Parietal lobe (tissue), 1 donor: ENCODE data around the gene ARFIP1. TPM values are rescaled to one million over a fixed set of nuclear protein-coding genes. Genes with fewer than 3 reads are reported as not detected.

Experiments
- total RNA-seq: library from RNA; depleted of rRNA; stranded (reverse); fragments of >200 nt; gene quantifications from one replicate; pipeline ENCODE4 v1.2.3, GENCODE V29; 2014

The ARFIP1 gene, protein sequence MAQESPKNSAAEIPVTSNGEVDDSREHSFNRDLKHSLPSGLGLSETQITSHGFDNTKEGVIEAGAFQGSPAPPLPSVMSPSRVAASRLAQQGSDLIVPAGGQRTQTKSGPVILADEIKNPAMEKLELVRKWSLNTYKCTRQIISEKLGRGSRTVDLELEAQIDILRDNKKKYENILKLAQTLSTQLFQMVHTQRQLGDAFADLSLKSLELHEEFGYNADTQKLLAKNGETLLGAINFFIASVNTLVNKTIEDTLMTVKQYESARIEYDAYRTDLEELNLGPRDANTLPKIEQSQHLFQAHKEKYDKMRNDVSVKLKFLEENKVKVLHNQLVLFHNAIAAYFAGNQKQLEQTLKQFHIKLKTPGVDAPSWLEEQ
- 44.1 TPM for total RNA-seq

DNA sequence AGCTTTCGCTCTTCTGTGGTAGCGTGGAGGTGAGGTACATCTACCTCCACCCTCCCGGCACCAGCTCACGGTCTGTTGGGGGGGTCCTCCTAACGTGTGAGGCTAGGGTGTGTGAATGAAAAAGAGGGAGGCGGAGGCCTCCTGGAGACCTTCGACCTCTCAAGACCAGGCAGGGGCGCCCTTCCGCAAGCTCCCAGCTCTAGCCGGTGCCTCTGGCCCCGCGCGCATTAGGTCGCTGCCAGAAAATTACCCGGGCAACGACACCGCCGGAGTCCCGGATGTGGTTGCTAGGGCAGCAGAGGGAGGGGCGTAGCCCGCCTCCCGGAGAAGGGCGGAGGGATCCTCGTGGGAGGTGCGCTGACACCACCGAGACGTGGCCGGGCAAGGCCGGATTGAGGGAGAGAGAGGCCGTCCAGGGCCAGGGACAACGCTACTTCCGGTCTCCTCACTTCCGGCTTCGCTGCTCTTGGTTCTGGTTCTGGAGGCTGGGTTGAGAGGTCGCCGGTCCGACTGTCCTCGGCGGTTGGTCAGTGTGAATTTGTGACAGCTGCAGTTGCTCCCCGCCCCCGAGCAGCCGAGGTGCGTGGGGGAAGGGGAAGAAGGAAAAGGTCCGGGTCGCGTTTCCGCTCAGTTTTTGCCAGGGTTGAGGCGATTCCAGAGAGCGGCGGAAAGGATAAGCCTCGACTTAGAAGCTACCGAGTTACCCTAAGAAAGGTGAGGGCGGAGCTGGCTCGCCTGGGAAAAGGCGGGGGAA, at the start of gene ARFIP1, which contains the start of gene TIGD4:
ARFIP1 (plus strand) TSS at position 442 of the 754 bp plus-strand sequence. CDS start 49,680 bp downstream, outside the sequence.
TIGD4 (minus strand) TSS at position 218 of the 754 bp plus-strand sequence. CDS start 8,726 bp downstream, outside the sequence.

DNA sequence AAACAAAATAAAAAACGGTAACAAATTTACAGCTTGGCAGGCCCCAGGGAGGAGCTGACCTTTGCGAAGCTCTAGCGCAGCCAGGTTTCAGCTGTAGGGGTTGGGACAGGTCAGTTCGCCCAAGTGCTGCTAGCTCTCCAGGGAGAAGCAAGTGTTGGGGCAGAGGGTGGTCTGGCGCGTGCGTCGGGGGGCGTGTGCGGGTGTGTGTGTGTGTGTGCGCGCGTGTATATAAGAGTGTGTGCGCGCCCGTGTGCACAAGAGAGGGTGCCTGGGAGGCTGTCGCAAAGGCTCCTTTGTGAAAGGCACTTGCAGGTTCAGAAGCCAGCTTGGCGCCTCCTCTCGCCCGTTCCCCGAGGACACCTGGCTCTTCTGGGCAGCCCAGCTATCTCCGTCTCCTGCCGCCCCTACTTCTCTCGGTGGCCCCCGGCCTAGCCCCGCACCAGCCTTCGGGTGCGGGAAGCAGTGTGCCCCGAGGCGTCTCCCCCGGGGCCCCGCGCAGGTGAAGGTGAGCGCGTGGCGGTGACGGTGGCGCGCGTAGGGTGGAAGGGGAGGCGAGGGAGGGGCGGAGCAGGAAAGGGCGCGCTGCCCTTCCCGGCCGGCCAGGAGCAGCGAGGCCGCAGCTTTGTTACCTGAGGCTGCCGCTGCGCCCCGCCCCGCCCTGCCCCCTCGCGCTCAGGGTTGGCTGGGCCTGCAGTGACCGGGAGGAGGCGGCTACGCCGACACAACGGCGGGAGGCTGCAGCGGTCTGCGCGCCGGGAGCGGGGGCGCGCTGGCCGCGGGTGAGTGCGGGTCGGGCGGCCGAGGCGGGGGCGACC, 156.1 kb downstream of the ARFIP1 start, which contains the start of gene FHDC1:
FHDC1 (plus strand) TSS at position 693 of the 815 bp plus-strand sequence. CDS start 6,735 bp downstream, outside the sequence.

Other genes with a start within 250 kb of the ARFIP1 start
- 281 TPM for gene FBXW7, start 243.9 kb upstream of the ARFIP1 start, total RNA-seq
- 0.63 TPM for gene TMEM154, start 100.0 kb upstream of the ARFIP1 start, total RNA-seq
- gene TIGD4, start 224 bp upstream of the ARFIP1 start, total RNA-seq = 3.1 TPM
- 7.2 TPM for gene FHDC1, start 156.4 kb downstream of the ARFIP1 start, total RNA-seq